Epithelial cell of prostate (primary cell): Measurements from ENCODE around the gene MACO1.
A peak's percentile ranks its signal among the peaks of the same experiment; 100 is the strongest.
"Not testable (repeated sequence)": the region's sequence is repeated elsewhere in the genome, so short reads cannot be mapped to it uniquely, and the experiment has no call there.

Source experiments
- DNase-seq: peaks from one replicate; pipeline ENCODE4 v3.0.0-alpha.2; 2011; ENCODE audit warnings: low read depth, low spot score
- H3K27ac ChIP-seq: fragments of 450-650 bp; 2 replicates; pipeline ENCODE4 v1.5.1; 2017; ENCODE audit warnings: mild to moderate bottlenecking

The MACO1 gene, protein sequence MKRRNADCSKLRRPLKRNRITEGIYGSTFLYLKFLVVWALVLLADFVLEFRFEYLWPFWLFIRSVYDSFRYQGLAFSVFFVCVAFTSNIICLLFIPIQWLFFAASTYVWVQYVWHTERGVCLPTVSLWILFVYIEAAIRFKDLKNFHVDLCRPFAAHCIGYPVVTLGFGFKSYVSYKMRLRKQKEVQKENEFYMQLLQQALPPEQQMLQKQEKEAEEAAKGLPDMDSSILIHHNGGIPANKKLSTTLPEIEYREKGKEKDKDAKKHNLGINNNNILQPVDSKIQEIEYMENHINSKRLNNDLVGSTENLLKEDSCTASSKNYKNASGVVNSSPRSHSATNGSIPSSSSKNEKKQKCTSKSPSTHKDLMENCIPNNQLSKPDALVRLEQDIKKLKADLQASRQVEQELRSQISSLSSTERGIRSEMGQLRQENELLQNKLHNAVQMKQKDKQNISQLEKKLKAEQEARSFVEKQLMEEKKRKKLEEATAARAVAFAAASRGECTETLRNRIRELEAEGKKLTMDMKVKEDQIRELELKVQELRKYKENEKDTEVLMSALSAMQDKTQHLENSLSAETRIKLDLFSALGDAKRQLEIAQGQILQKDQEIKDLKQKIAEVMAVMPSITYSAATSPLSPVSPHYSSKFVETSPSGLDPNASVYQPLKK

DNA sequence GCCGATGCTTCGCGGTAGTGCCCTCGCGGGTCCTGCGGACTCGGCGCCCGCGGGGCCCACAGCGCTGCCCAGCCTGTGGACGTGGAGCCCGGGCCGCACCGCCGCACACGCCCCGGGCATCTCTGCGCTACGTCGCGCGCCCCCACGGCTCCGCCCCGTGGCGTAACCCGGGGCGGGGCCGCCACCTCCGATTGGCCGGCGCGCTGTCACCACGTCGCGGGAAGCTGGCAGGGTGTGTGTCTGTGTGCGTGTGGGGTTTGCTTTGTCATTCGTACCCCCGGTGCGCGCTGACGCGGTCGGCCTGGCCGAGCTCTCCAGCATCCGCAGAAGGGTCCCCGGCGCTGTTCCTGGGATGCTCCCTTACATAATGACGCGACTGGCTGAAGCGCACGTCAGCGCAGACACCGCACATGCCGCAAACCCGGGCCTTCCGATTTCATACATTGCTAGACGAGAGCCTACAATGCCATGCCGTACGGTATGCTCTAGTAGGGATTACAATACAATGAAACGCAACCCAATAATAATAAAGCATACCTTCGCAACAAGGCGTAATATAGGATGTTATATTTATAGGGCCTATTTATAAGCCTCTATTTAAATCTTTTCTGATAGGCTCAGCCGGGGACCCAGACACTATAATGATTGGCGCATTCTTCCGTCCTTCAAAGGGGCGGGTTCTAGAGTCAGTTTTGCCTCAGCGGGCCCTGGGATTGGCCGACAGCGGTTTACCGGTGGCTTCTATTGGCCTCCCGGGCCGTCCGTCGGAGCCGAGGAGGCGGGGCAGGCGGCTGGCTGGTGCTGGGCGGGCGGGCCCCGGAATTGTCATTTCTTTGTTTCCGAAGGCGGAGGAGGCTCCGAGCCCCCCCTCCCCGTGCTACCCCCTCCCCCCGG is at the start of gene MACO1:
Gene MACO1 (plus strand): TSS at position 825 of the 894 bp plus-strand sequence. CDS start 202 bp downstream, outside the sequence.
- DNase-seq: peak; percentile 64
- H3K27ac ChIP-seq: peak within 1 kb of the TSS; percentile 56

DNA sequence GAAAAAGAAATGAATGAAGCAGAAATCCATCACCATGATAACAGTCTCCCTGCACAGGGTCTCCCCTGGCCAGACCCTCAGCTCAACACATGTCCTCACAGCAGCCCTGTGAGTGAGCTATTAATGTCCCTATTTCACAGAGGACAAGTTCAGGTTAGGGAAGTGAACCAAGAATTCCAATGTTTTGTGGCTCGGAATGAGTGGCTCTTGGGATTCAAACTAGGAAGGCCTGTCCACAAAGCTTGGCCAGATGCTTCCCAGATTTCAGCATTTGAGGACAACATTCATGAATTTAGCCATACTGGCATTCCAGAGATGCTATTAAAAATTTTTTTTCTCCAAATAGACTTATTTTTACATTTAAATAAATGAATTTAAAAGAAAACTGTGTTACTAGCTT is 48.2 kb upstream of the MACO1 start:
- not testable (repeated sequence) for DNase-seq, H3K27ac ChIP-seq

DNA sequence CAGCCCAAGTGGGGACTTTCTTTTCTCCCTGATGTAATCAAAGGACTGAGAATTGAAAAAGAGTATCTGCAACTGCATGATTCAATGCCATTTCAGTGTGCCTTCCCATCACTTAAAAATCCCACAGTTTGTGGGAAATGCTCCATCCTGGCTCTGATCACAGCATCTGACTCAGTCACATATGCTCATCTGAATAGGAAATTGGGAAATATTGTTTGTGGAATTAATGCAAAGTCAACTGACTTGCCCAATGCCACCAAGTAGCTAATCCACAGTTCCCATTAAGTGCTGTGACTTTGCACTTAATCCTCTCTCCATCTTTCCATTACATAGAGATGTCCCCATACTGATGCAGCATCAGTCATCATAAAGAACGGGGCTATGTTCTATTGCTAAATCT is 47.6 kb upstream of the MACO1 start:
- not testable (repeated sequence) for DNase-seq, H3K27ac ChIP-seq

DNA sequence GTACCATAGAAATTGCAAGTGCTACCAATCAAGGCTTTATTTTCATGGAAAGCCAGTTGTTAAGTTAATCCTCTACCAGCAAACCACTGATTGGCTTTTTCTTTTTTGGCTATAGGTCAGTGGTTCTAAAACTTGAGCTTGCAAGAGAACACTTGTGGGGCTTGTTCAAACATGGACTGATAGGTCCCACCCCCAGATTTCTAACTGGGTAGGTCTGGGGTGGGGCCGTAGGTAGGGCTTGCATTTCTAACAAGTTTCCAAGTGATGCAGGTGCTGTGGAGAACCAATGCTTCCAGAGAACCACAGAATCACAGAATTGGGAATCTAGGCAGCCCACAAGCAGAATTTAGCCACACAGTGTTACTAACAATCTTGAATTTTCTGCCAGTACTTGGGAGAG is 46.8 kb upstream of the MACO1 start:
- not testable (repeated sequence) for DNase-seq, H3K27ac ChIP-seq

DNA sequence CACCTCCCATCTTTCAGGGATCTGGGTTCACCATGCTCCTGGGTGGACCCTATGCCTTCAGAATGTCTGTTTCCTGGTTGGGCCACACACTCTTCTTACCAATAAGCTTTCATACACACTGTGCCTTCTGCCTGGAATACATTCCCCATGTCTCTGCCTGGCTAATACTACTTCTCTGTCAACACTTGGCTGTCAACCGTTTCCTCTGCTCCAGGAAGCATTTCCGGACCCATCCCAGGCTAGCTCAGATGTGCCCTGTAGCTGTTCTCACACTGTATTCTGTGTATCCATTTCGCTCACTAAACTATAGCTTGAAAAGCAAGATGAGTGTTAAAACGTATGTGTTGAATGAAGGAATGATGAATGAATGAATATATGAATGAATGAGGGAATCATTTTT is 43.6 kb upstream of the MACO1 start:
- DNase-seq, H3K27ac ChIP-seq: not testable (repeated sequence)

DNA sequence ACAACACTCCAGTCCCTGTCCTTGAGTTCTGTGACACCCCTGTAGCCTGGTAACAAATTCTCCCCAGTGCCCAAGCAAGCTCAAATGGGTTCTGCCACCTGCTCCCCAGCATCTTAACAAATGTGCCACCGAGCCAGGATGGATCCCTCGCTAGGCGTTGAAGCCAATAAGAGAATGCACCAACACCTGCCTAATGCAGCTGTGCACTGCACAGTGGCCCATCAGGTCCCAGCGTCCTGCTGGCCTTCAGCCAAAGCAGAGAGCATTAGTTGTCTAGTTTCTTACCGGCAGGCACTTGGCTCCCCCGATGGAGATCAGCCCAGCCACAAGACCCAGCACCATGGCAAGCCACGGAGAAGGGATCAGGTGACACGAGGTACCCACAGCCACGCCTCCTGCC is 42.0 kb upstream of the MACO1 start:
- not testable (repeated sequence) for H3K27ac ChIP-seq, DNase-seq

DNA sequence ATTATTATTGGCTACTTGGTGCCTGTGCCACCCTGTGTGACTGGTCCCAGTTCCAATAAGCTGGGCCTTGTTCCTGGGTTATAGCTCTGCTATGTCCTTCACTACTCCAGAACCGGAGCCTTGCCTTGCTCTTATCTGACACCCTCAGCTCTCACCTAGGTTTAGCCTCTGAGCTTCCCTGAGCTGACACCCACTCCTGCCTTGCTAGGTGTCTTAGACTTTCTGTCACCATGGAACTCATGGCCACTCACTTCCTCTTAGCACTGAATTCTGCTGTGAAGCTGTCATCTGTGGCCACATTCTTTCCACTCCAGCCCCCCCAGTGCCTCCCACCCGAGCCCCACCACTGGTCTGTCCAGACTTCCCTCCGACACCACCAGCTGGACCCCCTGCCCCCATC is 41.0 kb upstream of the MACO1 start:
- not testable (repeated sequence) for H3K27ac ChIP-seq, DNase-seq

- DNase-seq: no peak
- no peak overlapping the region for H3K27ac ChIP-seq
Observed at GRCh38 chr1:25392841-25393240, 37.9 kb upstream of the MACO1 start.

DNA sequence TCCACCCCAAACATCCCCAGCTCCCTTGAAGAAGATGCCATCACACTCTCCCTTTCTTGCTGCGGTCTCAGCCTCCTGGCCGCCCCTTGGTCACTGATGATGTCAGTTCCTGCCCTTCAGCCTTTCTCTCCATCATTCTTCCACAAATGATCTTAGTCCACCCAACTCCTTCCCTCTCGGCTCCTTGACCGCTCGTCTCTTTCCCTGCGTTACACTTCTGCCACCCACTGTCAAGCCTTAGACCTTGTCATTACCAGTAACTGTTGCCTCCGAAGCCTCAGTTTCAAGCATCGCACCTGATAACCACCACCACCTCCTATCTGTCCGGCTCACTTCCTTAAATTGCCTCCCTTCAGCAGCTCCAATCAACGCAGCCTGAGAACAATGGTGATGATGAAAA is 33.1 kb upstream of the MACO1 start:
- not testable (repeated sequence) for H3K27ac ChIP-seq, DNase-seq

DNA sequence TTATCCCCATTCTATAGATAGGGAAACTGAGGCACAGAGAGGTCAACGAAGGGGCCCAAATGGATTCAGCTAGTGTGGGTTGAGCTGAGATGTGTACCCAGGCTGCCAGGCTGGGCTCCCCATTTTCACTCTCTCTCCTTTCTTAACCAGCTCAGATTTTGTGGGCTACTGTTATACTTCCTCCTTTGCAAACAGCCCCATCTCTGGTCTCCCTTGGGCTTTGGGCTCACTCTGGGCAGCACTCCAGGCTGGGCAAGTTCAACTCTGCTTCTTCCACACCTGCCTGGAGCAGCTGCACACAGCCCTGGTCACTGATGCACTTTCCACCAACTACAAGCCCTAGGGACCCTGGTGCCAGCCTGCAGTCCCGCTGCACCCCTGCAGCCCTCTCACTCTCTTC is 32.6 kb upstream of the MACO1 start:
- DNase-seq, H3K27ac ChIP-seq: not testable (repeated sequence)

DNA sequence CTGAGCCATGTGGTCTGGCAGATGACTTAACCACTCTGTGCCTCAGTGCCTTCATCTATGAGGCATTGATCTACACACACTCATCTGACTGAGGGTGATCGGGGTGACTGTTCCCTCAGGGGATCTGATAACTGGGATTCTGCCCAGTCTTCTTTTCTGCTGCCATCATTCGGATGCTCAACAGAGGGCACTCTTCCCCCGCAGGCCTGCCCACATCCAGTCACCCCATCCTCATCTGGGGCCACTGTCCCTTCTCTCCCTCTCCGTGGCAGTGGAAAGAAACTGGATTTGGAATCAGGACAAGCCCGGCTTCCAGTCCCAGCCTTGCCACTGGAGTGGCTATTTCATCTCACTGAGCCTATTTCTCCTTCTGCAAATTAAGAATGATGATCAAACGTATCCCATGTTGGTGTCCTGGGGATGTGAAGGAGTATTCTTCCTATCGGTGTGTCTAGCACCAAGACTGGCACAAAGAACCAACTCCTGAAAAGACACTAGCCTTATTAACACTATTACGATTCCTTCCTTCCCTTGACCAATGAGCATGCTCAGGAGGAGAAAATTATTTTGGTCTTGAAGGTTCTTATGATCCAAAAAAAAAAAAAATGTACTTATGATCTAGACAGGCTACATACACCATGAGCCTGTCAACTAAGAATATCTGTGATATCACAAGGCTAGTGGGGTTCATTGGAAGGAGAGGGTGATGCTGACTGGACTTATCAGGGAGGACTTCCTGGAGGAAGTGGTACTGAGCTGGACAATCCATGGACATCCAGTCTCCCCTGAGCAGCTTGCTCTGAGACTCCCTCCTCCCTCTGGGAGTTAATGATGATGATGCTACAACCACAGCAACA is 27.5 kb upstream of the MACO1 start:
- not testable (repeated sequence) for H3K27ac ChIP-seq, DNase-seq

DNA sequence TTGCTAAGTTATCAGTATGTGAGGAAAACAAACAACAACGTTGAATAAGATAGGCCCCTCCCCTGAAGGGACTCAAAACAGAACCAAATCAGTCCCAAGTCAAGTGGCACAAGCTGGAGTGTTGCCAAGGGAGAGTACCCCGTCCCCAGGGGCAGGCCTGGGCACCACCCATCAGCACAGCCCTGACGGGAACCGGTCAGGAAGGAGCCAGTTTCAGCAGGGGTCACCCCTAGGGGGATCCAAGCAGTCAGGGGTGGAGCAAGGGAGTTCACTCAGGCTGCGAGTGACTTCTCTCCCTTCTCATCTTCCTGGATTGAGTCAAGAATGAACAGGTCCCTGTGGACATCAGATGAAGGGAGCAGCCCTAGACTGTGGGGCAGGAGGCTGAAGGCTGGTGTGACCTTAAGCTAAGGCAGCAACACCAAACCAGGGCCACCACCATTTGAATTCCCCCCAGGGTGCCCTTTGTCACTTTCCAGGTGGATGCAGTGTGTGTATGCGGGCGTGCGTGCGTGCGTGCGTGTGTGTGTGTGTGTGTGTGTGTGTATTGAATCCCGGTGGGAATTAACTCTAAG is 24.9 kb upstream of the MACO1 start:
- not testable (repeated sequence) for DNase-seq, H3K27ac ChIP-seq

DNA sequence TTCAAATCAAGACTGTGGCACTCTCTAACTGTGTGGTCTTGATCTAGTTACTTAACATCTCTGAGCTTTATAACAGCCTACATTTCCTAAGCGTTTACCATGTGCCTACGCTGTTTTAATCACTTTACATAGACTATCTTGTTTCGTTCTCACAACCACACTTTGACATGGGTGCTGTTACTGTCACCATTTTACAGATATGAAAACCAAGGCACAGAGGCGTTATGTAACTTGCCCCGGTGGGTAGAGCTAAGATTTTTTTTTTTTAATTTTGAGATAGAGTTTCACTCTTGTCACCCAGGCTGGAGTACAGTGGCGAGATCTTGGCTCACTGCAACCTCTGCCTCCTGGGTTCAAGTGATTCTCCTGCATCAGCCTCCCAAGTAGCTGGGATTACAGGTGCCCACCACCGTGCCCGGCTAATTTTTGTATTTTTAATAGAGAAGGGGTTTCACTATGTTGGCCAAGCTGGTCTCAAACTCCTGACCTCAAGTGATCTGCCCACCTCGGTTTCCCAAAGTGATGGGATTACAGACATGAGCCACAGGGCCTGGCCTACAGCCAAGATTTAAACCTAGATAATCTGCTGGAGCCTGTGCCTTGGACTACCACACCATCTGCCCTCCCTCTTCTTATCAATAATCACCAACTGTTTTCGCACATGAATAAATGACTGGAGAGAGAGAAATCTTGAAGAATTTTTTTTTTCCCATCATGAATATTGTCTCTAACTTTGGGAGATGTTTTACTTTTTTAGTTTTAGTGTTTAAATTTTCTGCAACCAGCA is 20.9 kb upstream of the MACO1 start:
- not testable (repeated sequence) for DNase-seq, H3K27ac ChIP-seq

- H3K27ac ChIP-seq, DNase-seq: not testable (repeated sequence)
Observed at GRCh38 chr1:25412872-25413623, 17.6 kb upstream of the MACO1 start.

GRCh38 chr1:25414157-25414556 is 16.5 kb upstream of the MACO1 start:
- not testable (repeated sequence) for DNase-seq, H3K27ac ChIP-seq

DNA sequence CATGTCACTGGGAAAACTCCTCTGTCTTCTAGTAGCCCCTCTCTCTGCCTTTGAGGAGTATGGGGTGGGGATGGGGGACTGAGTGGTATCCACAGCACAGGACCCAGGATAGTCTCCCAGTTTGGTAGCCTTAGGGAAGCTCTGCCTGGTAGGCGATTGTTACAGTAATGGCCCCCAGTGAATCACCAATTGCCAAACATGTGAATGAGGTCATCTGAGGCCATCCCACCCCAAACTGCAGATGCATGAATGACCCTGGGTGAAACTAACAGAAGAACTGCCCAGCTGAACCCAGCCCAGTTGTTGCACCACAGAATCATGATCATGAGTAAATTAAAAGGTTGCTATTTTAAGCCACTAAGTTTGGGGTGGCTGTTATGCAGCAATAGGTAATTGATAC is 16.1 kb upstream of the MACO1 start:
- DNase-seq: not testable (repeated sequence)

DNA sequence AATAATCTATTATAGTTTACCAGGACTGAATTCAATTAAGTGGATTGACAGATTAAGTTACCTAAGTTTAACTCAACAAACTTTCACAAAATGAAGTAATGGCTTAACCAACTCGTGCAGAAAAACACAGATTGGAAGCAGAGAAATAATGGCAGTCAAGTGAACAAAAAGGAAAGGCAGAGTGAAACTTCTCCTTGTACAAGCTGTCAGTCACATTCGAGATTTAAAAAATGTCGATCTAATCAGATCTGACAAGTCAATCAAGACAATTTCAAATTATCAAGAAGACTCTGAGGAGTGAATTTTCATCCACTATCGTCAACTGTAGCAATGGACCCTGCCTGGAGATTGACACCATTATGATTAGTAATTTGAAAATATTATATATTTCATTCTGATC is 13.4 kb upstream of the MACO1 start:
- H3K27ac ChIP-seq, DNase-seq: not testable (repeated sequence)

More for the DNA sequence above, 16.1 kb upstream of the MACO1 start:
- H3K27ac ChIP-seq: not testable (repeated sequence)

GRCh38 chr1:25419339-25419738 is 11.4 kb upstream of the MACO1 start:
- not testable (repeated sequence) for H3K27ac ChIP-seq, DNase-seq
